Panc1 (cell line): ENCODE measurements around the gene TMEM260. TPM values are rescaled to one million over a fixed set of nuclear protein-coding genes. Genes with fewer than 3 reads are reported as not detected.

Experiments
- ATAC-seq: fragments of 200-7000 bp; cut with Tn5 transposase; 2 replicates; pipeline ENCODE4 v1.9.1; 2020; ENCODE audit warnings: mild to moderate bottlenecking, moderate library complexity
- BruUV-seq: library from RNA; stranded (reverse); fragments of 400-500 nt; replicated peaks from 2 replicates; lab custom pipeline; 2021; lab: Mats Ljungman, UMichigan
- CTCF ChIA-PET: fragments of 300-600 bp; sonication (Branson Sonifier 250); formaldehyde crosslinking; loops from one replicate; lab custom pipeline; 2022; ENCODE audit warnings: antibody characterized with exemption; lab: Charles Lee
- POLR2A ChIA-PET: fragments of 300-600 bp; sonication (Branson Sonifier 250); formaldehyde crosslinking; loops from one replicate; lab custom pipeline; 2022; ENCODE audit warnings: antibody characterized with exemption; lab: Charles Lee
- DNase-seq: peaks from one replicate; pipeline ENCODE4 v3.0.0-alpha.2; 2010; ENCODE audit warnings: low read depth, low spot score
- H3K27ac ChIP-seq: 2 replicates; pipeline ENCODE4 v1.5.1; 2011; ENCODE audit warnings: mild to moderate bottlenecking, low read length, inconsistent platforms
- H3K27me3 ChIP-seq: fragments of 200-500 bp; sonication (Bioruptor generic); 2 replicates; pipeline ENCODE4 v1.6.0; 2014; ENCODE audit warnings: low read length, inconsistent platforms; ENCODE audit not compliant: control insufficient read depth, insufficient read depth
- H3K36me3 ChIP-seq: fragments of 200-500 bp; sonication (Bioruptor generic); 2 replicates; pipeline ENCODE4 v1.5.1; 2014; ENCODE audit warnings: inconsistent platforms, mild to moderate bottlenecking, low read length, moderate library complexity; ENCODE audit not compliant: control insufficient read depth, insufficient read depth
- H3K4me1 ChIP-seq: 2 replicates; pipeline ENCODE4 v1.5.1; 2011; ENCODE audit warnings: inconsistent platforms, mild to moderate bottlenecking, low read length, moderate library complexity; ENCODE audit not compliant: control insufficient read depth, insufficient read depth
- H3K4me3 ChIP-seq, 2 experiments: 2 replicates each; pipeline ENCODE4 v1.5.1; 2011 to 2012; ENCODE audit warnings: low read depth in 2 of 2, low read length in 2 of 2, mild to moderate bottlenecking in 2 of 2, inconsistent platforms in 1 of 2, moderate library complexity in 1 of 2
- H3K9me3 ChIP-seq: fragments of 200-500 bp; sonication (Bioruptor generic); 2 replicates; pipeline ENCODE4 v1.5.1; 2014; ENCODE audit warnings: low read depth, mild to moderate bottlenecking, inconsistent platforms, low read length, moderate library complexity; ENCODE audit not compliant: control insufficient read depth, insufficient read depth
- CTCF ChIP-seq: fragments of 450-650 bp; IDR thresholded peaks from 2 replicates; pipeline ENCODE4 v1.5.1; 2017; ENCODE audit warnings: mild to moderate bottlenecking
- POLR2AphosphoS5 ChIP-seq: IDR thresholded peaks from 2 replicates; pipeline ENCODE4 v1.6.1; 2012; ENCODE audit warnings: mild to moderate bottlenecking, low read depth, low read length, moderate library complexity
- REST ChIP-seq, 2 experiments: IDR thresholded peaks; 2 replicates each; pipeline ENCODE4 v1.6.1; 2011 to 2012; ENCODE audit warnings: low read depth in 2 of 2, control low read depth in 1 of 2, low read length in 1 of 2, mild to moderate bottlenecking in 1 of 2, moderate library complexity in 1 of 2; ENCODE audit not compliant: insufficient read depth in 1 of 2
- SIN3A ChIP-seq: IDR thresholded peaks from 2 replicates; pipeline ENCODE4 v1.6.1; 2012; ENCODE audit warnings: low read depth, mild to moderate bottlenecking, low read length, moderate library complexity, borderline replicate concordance; ENCODE audit not compliant: insufficient read depth
- TCF7L2 ChIP-seq: IDR thresholded peaks from 2 replicates; pipeline ENCODE4 v1.6.1; 2011; ENCODE audit warnings: mild to moderate bottlenecking, low read depth, low read length, inconsistent platforms
- in situ Hi-C: cut with HindIII; loops from 2 replicates; pipeline ENCODE4 v1.10.0; 2016; ENCODE audit warnings: low sequenced_read_pairs, low pct_unique_long_range_greater_than_20kb
- intact Hi-C: fragments of 100-400 bp; cut with micrococcal nuclease; formaldehyde crosslinking; loops from one replicate; pipeline ENCODE4 v1.10.0; 2022; ENCODE audit not compliant: unreplicated experiment
- total RNA-seq: library from RNA; stranded (reverse); gene quantifications from one replicate; pipeline ENCODE4 v1.2.1, GENCODE V29; 2021; ENCODE audit not compliant: unreplicated experiment

Gene TMEM260
- total RNA-seq, 1 experiment from 2014 or later = 8.9 TPM

GRCh38 chr14:56630707-56631106 is 51.1 kb downstream of the TMEM260 start:
- H3K27me3 ChIP-seq = no peaks in the 10 kb centered on the region
- TF ChIP-seq SIN3A (no peak), CTCF (no peak), REST (IDR thresholded peaks at IDR 0.05; ENCODE audit: insufficient read depth in 1 of 2, low read depth in 2 of 2, low read length in 1 of 2) (no peak), POLR2AphosphoS5 (no peak), TCF7L2 (no peak)
- H3K9me3 ChIP-seq = no peaks in the 10 kb centered on the region
- no peak overlapping the region for H3K27ac ChIP-seq
- H3K4me1 ChIP-seq = no peaks in the 10 kb centered on the region
- intact Hi-C loops = no loop called here
- POLR2A ChIA-PET = no interaction called here
- no peaks in the 10 kb centered on the region; the same call in 1 of the 2 replicates for H3K36me3 ChIP-seq
- CTCF ChIA-PET = no interaction called here
- no peak for ATAC-seq
- DNase-seq = no peak
- no peak overlapping the region for H3K4me3 ChIP-seq
- BruUV-seq = no TSS peak
- in situ Hi-C loops = no loop called here

- no peaks in the 10 kb centered on the region for H3K4me1 ChIP-seq
- no peak for TF ChIP-seq REST (IDR thresholded peaks at IDR 0.05; ENCODE audit: insufficient read depth in 1 of 2, low read depth in 2 of 2, low read length in 1 of 2)
- TF ChIP-seq TCF7L2 = no peak
- TF ChIP-seq CTCF = no peak
- no peak for TF ChIP-seq POLR2AphosphoS5
- no peak for TF ChIP-seq SIN3A
- H3K27me3 ChIP-seq = no peaks in the 10 kb centered on the region
- no peaks in the 10 kb centered on the region for H3K9me3 ChIP-seq
- no peak for ATAC-seq
- no peak for DNase-seq
- no peaks in the 10 kb centered on the region; the same call in 1 of the 2 replicates for H3K36me3 ChIP-seq
- CTCF ChIA-PET = no interaction called here
- POLR2A ChIA-PET = no interaction called here
- H3K27ac ChIP-seq = no peak overlapping the region
- BruUV-seq = no TSS peak
- in situ Hi-C loops = no loop called here
- intact Hi-C loops = no loop called here
- no peak overlapping the region for H3K4me3 ChIP-seq
Observed at GRCh38 chr14:56632195-56632594, 52.6 kb downstream of the TMEM260 start.
